ENCODE results near the gene KIR3DL1.
"Not testable (repeated sequence)": the region's sequence is repeated elsewhere in the genome, so short reads cannot be mapped to it uniquely, and the experiment has no call there.

Gene KIR3DL1

GRCh38 chr19:54816251-54816650, at the start of gene KIR3DL1:
TSS of gene KIR3DL1 (plus strand) at chr19:54816468.
- not testable (repeated sequence) for DNase-seq

DNA sequence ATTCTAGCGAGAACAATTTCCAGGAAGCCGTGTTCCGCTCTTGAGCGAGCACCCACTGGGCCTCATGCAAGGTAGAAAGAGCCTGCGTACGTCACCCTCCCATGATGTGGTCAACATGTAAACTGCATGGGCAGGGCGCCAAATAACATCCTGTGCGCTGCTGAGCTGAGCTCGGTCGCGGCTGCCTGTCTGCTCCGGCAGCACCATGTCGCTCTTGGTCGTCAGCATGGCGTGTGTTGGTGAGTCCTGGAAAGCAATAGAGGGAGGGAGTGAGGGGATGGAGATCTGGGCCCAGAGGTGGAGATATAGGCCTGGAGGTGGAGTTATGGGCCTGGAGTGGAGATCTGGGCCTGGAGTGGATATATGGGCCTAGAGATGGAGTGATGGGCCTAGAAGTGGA, 46.6 kb upstream of the KIR3DL1 start, which contains the start of gene KIR2DL1:
KIR2DL1 (plus strand) TSS at position 148 of the 400 bp plus-strand sequence; CDS start at position 206, 58 bp downstream.
- DNase-seq, result not testable (repeated sequence)

- not testable (repeated sequence) for DNase-seq
Observed at GRCh38 chr19:54770511-54770910, 45.8 kb upstream of the KIR3DL1 start.

DNA sequence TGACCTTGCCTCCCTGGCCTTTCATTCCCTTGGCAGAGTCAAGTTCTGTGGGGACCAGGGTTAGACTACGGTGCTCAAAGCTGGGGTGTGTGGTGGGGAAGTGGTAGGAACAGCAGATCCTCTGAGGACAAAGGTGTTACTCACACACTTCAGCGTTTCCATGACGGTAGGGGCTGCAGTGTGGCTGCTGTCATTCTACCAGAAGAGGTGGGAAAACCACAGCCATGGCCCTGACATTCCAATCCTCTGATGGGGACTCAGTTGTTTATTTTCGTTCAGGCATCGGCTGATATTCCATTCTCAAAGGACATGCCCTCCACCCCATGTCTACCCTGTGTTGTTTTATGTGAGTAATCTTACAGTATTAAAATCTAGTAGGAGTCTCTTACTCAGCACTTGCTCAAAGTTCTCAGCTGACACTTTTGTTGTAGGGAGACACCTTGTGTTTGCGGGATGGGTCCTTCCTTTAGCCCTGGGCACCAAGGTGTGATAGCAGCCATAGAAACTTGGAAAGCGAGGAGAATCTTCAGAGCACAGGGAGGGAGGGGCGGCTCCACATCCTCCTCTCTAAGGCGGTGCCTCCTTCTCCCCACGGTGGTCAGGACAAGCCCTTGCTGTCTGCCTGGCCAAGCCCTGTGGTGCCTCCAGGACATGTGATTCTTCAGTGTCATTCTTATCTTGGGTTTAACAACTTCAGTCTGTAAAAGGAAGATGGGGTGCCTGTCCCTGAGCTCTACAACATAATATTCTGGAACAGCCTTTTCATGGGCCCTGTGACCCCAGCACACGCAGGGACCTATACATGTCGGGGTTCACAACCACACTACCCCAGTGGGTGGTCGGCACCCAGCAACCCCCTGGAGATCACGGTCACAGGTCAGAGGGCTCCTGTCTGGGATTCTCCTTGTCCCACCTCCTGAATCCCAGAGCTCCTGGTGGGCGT, 45.0 kb upstream of the KIR3DL1 start:
- not testable (repeated sequence) for DNase-seq

DNA sequence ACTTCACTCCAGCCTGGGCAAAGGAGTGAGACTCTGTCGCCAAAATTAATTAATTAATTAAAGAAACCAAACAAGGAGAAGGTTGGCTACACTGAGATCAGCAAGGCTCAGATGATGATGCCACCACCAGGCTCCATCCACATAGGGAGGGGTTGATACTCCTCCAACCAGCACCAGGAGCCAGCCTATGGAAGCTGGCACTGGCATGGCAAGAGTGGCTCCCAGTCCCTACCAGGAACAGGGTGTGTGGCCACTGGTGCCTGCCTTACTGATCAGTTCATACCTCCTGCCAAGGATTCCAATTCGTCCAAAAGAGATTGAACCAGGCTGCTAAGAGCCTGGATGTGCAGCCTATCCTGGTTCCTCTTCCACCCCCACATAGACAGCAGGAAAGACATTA, 43.6 kb upstream of the KIR3DL1 start:
- not testable (repeated sequence) for DNase-seq

- not testable (repeated sequence) for DNase-seq
Observed at GRCh38 chr19:54775095-54775815, 41.0 kb upstream of the KIR3DL1 start.

- not testable (repeated sequence) for DNase-seq
Observed at GRCh38 chr19:54775830-54776229, 40.4 kb upstream of the KIR3DL1 start.

DNA sequence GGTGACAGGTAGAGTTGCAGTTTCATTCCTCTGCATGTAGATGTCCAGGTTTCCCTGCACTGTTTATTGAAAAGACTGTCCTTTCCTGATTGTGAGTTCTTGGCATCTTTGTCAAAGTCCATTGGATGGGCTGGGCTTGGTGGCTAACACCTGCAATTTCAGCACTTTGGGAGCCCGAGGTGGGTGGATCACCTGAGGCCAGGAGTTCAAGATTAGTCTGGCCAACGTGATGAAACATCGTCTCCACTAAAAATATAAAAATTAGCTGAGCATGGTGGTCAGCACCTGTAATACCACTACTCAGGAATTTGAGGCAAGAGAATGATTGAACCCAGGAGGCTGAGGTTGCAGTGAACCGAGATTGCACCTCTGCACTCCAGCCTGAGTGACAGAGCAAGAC, 38.4 kb upstream of the KIR3DL1 start:
- not testable (repeated sequence) for DNase-seq

DNA sequence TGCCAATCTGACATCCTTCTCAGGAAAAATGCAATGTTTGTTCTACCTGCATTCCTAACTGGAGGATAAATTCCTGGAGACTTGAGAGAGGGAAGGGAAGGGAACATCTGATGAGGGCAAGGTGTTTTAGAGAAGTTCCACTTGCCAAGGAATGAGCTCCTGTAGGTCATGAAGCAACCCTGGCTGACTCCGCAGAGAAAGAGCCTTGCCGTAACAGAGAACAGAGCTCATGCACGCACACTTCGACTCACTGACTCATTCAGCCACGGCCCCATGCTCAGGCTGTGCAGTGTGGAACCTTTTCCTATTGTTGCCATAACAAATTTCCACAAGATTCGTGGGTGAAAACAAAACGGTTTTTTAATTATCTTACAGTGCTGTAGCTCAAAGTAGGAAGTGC, 37.4 kb upstream of the KIR3DL1 start:
- DNase-seq, result not testable (repeated sequence)

GRCh38 chr19:54782916-54783315, 33.4 kb upstream of the KIR3DL1 start:
- not testable (repeated sequence) for DNase-seq

DNA sequence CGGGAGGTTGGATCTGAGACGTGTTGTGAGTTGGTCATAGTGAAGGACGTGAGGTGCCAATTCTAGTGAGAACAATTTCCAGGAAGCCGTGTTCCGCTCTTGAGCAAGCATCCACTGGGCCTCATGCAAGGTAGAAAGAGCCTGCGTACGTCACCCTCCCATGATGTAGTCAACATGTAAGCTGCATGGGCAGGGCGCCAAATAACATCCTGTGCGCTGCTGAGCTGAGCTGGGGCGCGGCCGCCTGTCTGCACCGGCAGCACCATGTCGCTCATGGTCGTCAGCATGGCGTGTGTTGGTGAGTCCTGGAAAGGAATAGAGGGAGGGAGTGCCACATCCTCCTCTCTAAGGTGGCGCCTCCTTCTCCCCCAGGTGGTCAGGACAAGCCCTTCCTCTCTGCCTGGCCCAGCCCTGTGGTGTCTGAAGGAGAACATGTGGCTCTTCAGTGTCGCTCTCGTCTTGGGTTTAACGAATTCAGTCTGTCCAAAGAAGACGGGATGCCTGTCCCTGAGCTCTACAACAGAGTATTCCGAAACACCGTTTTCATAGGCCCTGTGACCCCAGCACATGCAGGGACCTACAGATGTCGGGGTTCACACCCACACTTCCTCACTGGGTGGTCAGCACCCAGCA, 30.1 kb upstream of the KIR3DL1 start:
- not testable (repeated sequence) for DNase-seq

GRCh38 chr19:54788154-54788553, 28.1 kb upstream of the KIR3DL1 start:
- DNase-seq, result not testable (repeated sequence)

DNA sequence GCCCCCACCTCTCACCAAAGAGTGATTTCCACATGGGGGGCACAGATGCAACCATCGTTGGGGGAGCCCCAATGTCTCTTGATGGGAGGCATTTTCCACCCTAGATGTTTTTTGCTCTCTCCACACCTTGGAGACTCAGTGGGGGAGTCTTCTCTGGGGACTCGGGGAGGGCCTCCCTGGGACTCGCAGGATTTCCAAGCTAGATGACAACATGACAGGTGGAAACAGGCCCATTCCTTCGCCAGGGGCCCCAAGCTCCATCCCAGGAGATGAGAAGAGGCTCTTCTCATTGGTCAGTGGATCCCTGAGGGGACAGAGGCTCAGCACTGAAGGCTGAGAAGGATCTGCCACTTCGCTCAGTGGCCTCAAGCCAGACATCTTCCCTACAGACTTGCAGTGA, 25.6 kb upstream of the KIR3DL1 start:
- DNase-seq, result no peak

GRCh38 chr19:54791476-54791875, 24.8 kb upstream of the KIR3DL1 start:
- no peak for DNase-seq

DNA sequence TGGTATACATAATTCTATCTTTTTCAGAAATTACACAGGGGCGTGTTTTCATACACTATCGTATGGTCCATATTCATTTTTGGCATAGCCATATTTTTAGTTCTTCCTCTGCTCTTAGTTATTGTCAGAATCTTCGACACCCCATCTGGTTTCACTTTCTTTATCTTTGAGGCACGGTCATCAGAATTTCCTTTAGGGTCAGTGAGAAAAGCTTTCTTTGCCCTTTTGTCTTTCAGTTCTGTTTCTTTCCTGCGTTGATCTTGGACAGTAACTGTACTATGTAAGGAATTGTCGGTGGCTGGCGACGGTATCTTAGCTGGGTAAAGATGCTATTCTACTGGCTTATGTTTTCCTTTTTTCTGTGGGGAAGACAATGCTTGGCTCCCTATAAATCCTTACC, 23.5 kb upstream of the KIR3DL1 start:
- DNase-seq, result no peak

DNA sequence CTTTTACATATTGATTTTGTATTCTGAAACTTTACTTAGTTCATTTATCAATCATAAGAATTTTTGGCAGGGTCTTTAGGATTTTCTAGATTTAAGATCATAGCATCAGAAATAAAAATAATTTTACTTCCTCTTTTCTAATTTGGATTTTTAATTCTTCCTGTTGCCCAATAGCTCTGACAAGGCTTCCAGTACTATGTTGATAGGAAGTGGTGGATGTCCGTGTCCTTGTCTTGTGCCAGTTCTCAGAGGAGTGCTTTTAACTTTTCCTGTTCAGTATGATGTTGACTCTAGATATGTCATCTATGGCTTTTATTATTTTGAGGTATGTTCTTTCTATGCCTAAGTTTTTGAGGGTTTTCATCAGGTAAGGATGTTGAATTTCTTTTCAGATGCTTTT, 20.5 kb upstream of the KIR3DL1 start:
- DNase-seq, result no peak

GRCh38 chr19:54803410-54803809, 12.9 kb upstream of the KIR3DL1 start, which contains the start of gene KIR2DL4:
TSS of gene KIR2DL4 (plus strand) at chr19:54803610. CDS start at chr19:54803652, 42 bp downstream.
- no peak for DNase-seq

- no peak for DNase-seq
Observed at GRCh38 chr19:54804101-54804500, 12.2 kb upstream of the KIR3DL1 start.

- no peak for DNase-seq
Observed at GRCh38 chr19:54804571-54804970, 11.7 kb upstream of the KIR3DL1 start.

- no peak for DNase-seq
Observed at GRCh38 chr19:54805665-54806515, 10.4 kb upstream of the KIR3DL1 start.

DNA sequence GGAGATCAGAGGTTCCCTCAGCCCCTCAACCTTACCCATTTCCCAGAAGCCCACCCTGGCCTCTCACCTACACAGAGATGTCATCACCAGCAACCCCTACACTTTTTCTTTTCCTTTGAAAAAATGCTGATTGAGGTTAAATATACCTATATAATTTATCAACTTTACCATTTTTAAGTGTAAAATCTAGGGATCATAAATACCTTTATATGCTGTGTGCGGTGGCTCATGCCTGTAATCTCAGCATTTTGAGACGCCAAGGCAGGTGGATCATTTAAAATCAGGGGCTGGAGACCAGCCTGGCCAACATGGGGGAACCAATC, 9.8 kb upstream of the KIR3DL1 start:
- DNase-seq, result no peak

DNA sequence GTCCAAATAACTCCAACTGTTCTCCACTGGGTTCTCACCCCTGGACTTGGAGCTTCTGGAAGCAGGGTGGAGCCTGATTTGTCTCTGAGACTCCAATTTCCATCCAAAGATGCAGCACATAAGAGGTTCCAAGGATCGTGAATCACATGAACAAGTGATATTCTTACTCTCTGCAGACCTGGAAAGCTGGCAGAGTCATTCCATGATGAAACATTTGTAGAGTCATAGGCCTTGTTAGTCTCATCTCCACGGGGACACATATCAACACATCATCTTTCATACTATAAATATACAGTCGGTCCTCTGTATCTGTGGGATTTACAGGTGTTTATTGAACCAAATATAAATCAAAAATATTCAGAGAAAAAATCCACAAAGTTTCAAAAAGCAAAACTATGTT, 1.7 kb upstream of the KIR3DL1 start:
- DNase-seq, result not testable (repeated sequence)
